Activated CD8-positive, alpha-beta memory T cell treated with anti-CD3 and anti-CD28 coated beads, Interleukin-2, amount 50 U/mL, for 4 hours (primary cell): Measurements from ENCODE around the gene CS.
"Not testable (repeated sequence)": the region's sequence is repeated elsewhere in the genome, so short reads cannot be mapped to it uniquely, and the experiment has no call there.

ENCODE experiments used
- DNase-seq: peaks from one replicate; pipeline ENCODE4 v3.0.0-alpha.2; 2020

Gene CS

DNA sequence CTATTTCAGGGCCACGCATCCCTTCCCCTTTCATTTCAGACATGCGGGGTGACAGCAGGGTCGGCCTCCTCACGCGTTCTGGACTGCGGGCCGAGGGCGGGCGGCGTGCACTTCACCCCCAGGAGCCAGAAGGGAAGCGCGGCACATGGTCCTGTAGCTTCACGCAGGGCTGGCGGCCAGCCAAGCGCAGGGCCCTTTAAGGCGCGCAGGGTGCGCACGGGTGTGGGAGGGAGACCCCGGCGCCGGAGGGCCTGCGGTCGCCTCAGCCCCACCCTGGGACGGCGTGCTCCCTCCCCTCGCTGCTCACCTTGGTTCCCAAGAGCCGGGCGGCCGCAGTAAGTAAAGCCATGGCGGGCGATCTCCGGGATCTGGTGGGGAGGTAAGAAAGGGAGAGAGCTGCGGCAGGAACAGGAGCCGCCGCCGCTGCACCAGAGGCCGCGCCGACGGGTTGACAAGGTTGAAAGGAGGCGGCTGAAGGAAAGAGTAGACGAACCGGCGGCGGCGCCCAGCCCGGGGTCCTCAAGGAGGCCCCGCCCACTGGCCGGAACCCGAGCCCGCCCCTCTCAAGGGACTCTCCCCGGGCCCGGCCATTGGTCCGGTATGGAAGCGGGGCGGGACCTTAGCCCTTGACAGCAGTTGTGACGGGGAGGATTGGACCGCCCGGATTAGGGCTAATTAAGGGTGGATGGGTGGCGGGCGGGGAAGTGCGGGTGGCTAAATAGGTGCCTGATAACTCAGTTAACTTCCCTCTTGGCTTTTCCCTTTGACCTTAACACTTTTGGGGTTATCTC, at the start of gene CS:
Gene CS (minus strand): TSS at position 478 of the 791 bp plus-strand sequence. CDS start 129 bp downstream, at position 349.
- DNase-seq: peak; percentile 99

DNA sequence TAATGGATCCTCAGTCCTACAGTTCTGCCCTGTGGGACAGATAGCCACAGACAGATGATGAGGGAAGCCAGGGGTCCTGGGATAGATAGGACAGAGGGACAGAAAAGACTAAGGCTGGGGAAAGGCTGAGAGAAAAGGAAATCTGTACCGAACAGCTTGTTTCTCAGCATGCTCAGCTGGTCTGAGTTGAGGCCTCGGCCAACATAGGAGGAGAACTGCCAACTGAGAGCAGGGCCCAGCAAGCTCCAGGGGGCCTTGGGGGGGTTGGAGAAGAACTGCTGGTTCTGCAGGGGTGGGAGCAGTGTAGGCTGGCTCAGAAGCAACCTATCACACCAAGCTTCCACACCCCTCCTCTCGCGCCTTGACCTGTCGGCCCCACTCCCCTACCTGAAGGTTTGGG, 48.6 kb upstream of the CS start:
- DNase-seq: no peak

DNA sequence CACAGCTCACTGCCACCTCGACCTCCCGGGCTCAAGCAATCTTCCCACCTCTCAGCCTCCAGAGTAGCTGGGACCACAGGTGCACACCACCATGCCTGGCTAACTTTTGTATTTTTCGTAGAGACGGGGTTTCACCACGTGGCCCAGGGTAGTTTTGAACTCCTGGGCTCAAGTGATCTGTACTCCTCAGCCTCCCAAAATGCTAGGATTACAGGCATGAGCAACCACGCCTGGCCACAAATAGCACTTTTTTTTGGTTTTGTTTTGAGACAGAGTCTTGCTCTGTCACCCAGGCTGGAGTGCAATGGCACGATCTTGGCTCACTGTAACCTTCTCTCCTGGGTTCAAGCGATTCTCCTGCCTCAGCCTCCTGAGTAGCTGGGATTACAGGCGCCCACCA, 47.1 kb upstream of the CS start:
- not testable (repeated sequence) for DNase-seq

DNA sequence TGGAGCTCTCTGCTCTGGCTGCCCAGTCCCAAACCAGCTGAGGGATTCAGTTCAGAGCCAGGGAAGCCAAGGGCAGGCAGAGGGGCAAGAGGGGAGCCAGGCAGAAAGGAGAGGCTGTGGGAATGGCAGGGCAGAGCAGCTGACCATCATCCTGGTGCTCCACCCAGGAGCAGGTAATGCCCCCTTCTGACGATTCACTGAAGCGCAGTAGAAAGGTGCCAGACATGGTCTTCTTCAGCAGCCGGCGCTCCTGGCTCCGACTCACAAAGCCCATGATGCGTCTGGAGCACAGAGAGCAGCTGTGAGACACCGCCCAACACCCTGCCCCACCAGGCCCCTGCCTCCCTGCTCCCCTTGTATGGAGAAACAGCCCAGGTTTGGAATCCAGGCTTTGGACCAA, 46.5 kb upstream of the CS start:
- no peak for DNase-seq

DNA sequence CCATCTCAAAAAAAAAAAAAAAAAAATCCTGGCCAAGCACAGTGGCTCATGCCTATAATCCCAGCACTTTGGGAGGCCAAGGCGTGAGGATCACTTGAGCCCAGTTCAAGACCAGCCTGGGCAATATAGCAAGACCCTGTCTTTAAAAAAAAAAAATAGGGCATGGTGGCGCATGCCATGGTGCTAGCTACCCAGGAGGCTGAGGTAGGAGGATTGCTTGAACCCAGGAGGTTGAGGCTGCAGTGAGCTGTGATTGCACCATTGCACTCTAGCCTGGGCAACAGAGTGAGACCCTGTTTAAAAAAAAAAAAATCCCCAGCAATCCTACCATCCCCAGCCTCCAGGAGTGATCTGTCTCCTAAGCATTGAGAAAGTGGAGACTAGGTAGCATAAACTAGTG, 42.2 kb upstream of the CS start:
- DNase-seq: not testable (repeated sequence)

DNA sequence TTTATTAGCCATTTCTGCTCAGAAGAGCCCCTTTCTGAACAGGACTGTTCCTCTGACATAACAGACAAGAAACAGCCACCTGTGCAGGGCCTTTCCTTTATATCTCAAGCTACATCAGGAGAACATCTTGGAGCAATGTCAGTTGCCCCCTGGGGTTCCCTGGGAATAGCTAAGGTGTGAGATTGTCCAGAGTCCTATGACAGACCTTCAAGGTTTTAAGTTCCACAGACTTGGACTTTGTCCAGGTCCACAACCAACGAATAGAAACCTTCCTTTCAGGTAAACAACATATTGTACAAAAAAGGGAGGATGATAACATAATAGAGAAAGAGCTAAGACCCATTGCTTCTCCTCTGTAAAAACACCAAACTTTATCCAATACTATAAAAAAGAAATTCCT, 41.5 kb upstream of the CS start:
- DNase-seq: no peak

DNA sequence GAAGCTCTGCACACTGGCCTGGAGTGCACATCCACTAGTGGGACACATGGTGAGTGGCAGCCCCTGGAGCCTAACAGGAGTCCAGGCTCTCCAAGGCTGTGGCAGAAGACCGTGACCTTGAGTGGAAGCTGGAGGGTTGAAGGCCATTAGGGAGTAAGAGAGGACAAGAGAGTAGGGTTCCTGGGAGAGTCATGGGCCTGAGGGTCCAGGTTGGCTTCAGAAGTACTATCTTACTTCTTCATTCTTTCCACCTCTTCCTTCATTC, 39.0 kb upstream of the CS start:
- DNase-seq: no peak

DNA sequence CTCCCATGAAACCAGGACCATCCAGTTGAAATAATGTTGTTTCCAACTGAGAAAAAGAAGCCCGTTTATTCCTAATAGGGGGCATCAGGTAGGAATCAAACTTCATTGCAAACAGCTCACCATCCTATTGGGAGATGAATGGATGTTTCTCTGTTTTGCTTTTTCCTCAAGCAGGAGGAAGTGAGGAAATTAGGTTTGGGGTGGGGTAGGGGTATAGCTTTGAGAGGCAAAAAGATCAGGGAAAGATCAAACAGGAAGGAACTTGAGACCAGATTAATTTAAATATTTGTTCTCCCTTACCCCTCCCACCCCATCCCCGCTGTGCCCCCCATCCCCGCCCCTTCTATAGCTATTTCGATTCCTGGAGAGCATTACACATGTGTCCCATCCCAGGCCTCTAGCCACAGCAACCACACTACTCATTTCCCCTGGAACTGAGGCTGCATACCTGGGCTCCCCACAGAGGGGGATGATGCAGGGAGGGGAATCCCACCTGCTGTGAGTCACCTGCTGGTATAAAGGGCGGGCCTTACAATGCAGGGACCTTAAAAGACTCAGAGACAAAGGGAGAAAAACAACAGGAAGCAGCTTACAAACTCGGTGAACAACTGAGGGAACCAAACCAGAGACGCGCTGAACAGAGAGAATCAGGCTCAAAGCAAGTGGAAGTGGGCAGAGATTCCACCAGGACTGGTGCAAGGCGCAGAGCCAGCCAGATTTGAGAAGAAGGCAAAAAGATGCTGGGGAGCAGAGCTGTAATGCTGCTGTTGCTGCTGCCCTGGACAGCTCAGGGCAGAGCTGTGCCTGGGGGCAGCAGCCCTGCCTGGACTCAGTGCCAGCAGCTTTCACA, 38.4 kb upstream of the CS start, which contains the start of gene IL23A:
Gene IL23A (plus strand): TSS at position 577 of the 850 bp plus-strand sequence. CDS start 161 bp downstream, at position 738.
- peak; percentile 85 for DNase-seq

DNA sequence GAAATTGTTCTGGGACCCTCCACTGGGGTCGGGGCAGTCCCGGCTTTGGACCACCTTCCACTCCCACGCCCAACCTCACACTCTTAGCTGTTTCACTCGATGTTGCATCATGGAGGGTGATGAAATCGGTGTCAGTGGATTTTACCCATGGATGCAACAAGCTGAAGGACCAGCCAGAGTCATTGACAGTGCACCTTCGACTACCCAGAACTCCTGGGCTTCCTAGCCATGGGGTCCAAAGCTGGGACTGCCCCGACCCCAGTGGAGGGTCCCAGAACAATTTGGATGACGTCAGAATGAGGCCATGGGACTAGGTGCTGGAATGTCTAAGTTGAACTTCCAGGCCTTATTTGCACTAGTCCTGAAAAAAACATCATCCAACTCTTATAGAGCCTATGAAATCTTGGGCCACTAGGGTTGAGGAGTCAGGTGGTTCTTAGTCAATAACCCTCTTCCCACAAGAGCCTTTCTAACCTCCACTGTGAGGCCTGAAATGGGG, 37.7 kb upstream of the CS start:
- no peak for DNase-seq

DNA sequence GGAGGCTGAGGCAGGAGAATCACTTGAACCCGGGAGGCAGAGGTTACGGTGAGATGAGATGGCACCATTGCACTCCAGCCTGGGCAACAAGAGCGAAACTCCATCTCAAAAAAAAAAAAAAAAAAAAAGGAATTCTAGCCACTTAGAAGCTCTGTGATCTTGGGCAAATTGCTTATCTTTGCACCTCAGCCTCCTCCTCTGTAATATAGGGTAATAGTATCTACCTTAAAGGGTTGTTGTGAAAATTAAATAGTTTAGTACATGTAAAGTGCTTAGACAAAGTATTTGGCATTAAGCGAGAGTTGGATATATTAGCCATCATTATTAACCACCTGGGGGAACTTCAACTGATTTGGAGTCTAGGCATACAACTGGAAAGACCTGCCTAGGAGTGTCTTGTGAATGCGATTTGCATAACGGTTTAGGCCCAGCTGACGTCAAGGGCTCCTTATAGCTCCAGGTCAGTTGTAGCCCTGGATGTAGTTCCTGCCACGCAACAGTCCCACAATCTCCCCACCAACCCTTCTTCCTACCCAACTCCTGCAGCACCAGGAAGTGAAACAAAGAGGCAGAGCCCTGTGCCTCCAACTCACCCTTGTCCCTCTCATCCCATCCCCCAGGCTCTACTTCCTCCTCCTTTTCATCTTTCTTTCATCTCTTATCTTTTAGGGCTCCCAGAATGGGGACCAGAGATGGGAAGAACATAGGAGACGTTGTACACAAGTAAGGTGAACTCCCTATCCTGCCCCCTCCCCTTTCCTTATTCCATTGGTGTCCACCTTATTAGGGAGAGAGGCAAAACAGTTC, 36.4 kb upstream of the CS start:
- no peak for DNase-seq

DNA sequence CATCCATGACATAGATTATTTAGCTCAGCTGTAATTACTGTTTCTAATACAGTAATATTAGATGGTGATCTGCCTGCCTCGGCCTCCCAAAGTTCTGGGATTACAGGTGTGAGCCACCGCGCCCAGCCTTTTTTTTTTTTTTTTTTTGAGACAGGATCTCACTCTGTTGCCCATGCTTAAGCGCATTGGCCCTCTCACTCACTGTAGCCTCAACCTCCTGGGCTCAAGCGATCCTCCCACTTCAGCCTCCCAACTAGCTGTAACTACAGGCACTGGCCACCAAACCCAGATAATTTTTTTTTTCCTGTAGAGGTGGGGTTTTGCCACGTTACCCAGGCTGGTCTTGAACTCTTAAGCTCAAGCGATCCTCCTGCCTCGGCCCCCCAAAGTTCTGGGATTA, 35.4 kb upstream of the CS start:
- DNase-seq: not testable (repeated sequence)

DNA sequence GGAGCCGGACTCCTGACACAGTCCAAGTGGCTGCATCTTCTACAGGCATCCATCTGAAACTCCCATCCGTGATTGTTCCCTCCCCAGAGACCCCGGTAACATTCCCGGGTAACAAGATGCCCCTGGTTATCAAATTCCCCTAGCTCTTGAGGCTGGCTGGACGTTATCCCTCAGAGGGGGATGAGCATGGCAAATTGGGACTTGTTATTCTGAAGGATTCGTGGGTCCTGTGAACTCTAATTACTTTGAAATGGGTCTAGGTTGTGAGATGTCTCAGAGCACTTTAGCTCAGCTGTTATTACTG, 34.3 kb upstream of the CS start:
- no peak for DNase-seq

DNA sequence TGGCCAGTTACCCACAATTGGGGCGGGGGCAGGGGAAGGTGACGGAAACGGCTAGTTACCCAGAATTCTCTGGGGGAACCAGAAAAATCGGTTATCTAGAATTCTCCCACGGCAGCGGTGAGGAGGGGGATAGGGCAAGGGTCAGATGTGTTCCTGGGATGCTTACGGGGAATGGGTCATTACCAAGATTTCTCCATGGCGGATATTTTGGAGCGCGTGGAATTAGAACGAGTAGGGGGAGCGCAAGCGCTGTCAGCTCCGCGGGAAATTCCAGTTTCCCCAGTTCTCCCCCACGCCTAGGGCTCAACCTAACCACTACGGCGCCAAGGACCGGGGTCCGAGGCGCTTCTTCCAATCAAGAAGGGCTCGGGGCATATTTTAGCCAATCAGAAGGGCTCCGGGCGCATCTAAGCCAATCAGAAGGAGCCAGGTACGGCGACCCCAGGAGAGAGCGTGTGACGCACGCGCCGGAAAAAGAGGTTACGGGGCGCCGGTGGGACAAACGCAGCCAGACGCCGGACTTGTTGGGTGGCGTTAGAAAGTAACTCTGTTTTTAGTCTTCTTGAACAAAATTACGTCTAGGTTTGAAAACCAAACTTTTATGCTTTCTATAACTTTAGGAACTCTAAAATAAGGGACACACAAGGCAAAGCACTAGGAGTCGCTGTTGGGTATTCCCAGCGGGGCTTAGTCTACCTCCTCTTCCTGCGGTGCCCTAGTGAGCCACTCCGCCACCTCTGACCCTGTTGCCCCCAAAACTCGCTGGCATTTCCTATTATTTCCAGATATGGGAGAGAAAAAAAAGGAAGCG, 33.8 kb upstream of the CS start, which contains the start of gene PAN2:
Gene PAN2 (minus strand): TSS at position 322 of the 811 bp plus-strand sequence. CDS start 906 bp downstream, outside the sequence.
- DNase-seq: peak; percentile 89

DNA sequence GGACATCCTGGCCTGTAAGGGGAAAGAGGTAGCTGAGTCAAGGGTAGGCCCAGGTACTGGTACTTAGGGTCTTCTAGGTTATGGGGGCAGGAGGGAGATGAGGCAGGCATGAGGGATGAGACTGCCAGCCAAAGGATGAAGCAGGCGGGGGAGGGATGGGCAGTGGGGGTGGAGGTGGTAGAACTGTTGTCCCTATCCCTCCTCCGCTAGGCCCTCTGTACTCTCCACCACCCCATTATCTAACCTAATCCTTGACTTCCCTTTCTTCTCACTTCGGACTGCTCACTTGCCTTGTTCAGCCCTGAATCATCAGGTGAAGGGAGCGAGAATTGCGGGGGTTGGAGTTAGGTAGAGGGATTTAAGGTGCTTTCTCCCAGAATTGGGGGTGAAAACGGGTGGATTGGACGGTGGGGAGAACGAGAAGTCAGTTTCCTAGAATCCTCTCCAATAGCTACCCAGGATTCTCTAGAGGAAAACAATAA, 33.1 kb upstream of the CS start:
- no peak for DNase-seq

DNA sequence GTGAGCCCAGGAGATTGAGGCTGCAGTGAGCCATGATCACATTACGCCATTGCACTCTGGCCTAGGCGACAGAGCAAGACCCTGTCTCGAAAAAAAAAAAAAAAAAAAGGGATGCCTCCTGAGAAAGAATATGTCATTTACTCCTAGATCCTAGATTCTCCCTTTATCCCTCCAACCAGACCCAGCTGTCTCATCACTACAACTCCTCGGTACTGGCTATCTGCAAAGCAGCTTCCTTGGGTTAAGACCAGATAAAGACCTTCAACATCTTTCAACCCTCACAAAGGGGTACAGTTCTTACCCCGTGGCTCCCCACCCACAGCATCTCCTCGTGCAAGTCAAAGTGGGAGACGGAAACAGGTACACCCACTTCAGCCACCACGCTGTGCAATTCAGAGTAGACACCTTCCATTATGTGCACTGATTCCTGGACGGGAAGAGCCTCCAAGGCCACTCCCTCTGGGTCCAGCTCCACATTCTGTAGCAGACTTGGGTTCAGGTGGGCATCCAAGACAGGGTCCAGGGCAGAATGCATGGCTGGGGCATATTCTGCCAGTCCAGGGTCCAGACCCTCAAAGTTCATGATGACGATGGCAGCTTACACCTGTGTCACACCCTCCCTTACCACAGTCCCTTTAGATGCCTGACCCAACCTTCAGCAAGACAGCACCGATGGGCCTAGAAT, 32.5 kb upstream of the CS start:
- no peak for DNase-seq

DNA sequence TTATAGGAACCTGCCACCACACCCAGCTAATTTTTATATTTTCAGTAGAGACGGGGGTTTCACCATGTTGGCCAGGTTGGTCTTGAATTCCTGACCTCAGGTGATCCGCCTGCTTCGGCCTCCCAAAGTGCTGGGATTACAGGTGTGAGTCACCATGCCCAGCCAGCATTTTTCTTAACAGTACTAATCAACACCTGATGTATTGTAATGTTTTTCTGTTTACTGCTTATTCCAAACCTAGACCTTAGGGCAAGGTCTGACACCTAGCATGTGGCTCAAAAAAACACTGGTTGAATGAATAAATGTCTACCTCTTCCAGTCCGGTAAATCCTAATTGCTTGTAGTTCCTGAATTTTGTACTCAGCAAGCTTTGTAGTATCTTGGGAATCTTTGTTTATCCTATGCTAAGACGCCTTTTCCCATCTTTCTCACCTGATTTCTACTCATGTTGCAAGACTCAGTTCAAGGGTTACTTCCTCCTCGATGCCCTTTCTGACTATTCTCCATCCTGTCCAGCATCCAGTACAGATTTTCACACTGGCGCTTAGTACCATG, 30.9 kb upstream of the CS start:
- no peak for DNase-seq

DNA sequence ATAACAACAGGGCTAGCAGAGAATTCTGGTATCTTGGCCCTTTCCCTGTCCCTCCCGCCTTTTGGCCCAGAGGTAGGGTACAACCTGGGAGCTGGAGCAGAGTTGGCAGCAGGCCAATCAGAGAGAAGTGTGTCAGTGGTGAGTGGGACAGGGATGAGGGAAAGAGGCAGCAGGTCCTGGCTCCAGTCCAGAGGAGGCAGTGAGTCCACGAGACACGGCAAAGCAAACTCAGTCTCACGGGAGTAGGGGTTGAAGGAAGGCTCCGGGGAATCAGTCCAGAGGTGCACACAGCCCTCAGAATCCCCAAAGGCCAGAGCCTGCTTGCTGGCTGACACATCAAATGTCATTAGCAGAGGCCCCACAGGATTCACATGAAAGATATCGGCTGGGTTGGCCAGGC, 26.4 kb upstream of the CS start:
- no peak for DNase-seq

DNA sequence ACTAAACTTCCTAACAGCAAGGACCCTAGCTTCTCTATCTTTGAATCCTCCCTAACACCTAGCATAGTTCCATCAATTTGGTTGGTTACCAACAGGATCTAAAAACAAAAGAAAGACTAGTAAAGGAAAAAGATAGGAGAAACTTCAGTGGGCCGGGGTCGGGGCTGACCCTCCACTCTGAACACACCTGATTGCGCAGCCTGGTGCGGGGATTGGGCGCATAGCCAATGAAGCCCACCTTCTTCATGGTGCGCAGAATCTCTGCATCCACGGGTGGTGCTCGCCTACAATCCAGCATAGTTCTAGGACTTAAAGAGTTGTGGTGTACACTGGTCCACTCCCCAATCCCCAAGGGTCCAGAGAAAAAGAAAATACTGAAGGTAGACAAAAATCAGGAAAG, 26.0 kb upstream of the CS start:
- no peak for DNase-seq

DNA sequence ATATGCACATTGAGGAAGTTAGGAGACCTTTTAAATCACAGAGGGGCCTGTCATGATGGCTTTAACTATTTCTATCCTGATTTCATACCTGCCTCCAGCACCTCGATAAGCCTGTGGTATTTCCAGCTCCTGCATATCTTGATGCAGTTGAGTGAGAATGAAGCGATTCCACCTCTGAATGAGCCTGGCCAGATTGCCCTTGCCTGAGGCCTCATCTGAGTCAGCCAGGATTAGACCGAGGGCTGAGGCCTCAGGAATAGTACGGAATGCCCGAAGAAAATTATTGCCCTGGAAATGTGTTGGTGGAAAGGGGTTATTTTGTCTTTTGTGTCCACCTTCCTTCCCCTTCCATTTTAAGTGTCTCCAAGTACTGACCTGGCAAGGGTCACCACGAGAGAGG, 24.1 kb upstream of the CS start:
- DNase-seq: no peak

DNA sequence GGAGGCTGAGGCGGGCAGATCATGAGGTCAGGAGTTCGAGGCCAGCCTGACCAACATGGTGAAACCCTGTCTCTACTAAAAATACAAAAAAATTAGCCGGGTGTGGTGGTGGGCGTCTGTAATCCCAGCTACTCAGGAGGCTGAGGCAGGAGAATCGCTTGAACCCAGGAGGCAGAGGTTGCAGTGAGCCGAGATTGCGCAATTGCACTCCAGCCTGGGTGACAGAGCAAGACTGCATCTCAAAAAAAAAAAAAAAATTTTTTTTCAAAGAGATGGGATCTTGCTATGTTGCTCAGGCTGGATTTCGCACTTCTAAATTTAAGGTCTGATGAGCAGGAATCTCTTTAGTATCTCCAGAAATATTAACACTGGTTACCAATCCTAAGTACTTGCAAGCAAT, 21.5 kb upstream of the CS start:
- DNase-seq: not testable (repeated sequence)

DNA sequence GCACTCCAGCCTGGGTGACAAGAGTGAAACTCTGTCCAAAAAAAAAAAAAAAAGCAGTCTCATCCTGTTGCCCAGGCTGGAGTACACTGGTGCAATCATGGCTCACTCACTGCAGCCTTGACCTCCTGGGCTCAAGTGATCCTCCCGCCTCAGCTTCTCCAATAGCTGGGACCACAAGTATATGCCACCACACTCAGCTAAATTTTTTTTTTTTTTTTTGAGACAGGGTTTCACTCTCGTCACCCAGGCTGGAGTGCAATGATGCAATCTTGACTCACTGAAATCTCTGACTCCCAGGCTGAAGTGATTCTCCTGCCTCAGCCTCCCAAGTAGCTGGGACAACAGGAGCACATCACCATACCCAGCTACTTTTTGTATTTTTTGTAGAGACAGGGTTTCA, 20.9 kb upstream of the CS start:
- no peak for DNase-seq
